SK-N-MC (cell line): ENCODE measurements around the gene BOLL.

ENCODE experiments used
- EZH2 ChIP-seq: fragments of 200-600 bp; sonication (generic); IDR thresholded peaks from one replicate; pipeline ENCODE4 v1.6.1; 2017; ENCODE audit warnings: antibody characterized with exemption
- FOXP2 ChIP-seq: optimal IDR thresholded peaks from 2 replicates; pipeline ENCODE3; 2011; ENCODE audit warnings: mild to moderate bottlenecking, moderate library complexity; ENCODE audit not compliant: insufficient read depth; ENCODE audit errors: extremely low read length, control extremely low read depth
- POLR2AphosphoS5 ChIP-seq: IDR thresholded peaks from 2 replicates; pipeline ENCODE4 v1.6.1; 2012; ENCODE audit warnings: mild to moderate bottlenecking, low read depth, low read length, borderline replicate concordance

GRCh38 chr2:197803033-197803444 lies 17.9 kb upstream of the BOLL start:
- TF ChIP-seq POLR2AphosphoS5 (no peak), EZH2 (no peak), FOXP2 (no peak)
